HG03460 (cell line): Measurements from ENCODE around the gene CAPRIN1.
"Not testable (repeated sequence)": the region's sequence is repeated elsewhere in the genome, so short reads cannot be mapped to it uniquely, and the experiment has no call there.

Source experiments
- ATAC-seq: cut with Tn5 transposase; IDR thresholded peaks from one replicate; pipeline ENCODE4 v1.9.1; 2021; ENCODE audit not compliant: unreplicated experiment

CAPRIN1 gene

GRCh38 chr11:34084637-34085036 lies 33.1 kb downstream of the CAPRIN1 start:
- no peak for ATAC-seq

GRCh38 chr11:34086554-34087283 lies 35.2 kb downstream of the CAPRIN1 start:
- peak; percentile 79 for ATAC-seq

- no peak for ATAC-seq
These were observed 40.3 kb downstream of the CAPRIN1 start for GRCh38 chr11:34091825-34092224.

- not testable (repeated sequence) for ATAC-seq
These were observed 43.4 kb downstream of the CAPRIN1 start for GRCh38 chr11:34094900-34095299.

GRCh38 chr11:34098813-34099212 lies 47.3 kb downstream of the CAPRIN1 start:
- ATAC-seq: no peak

GRCh38 chr11:34104680-34105078 lies 53.1 kb downstream of the CAPRIN1 start:
- ATAC-seq: no peak

GRCh38 chr11:34105079-34105956 lies 53.8 kb downstream of the CAPRIN1 start, which contains the start of gene NAT10:
TSS of gene NAT10 (plus strand) at chr11:34105629. CDS start at chr11:34108226, 2,597 bp downstream.
- peak; percentile 90 for ATAC-seq

- no peak for ATAC-seq
These were observed 54.5 kb downstream of the CAPRIN1 start for GRCh38 chr11:34105957-34106504.

- no peak for ATAC-seq
These were observed 60.3 kb downstream of the CAPRIN1 start for GRCh38 chr11:34111722-34112270.

GRCh38 chr11:34114014-34114413 lies 62.5 kb downstream of the CAPRIN1 start:
- no peak for ATAC-seq

GRCh38 chr11:34114471-34114870 lies 62.9 kb downstream of the CAPRIN1 start:
- ATAC-seq: no peak

- ATAC-seq: no peak
These were observed 69.1 kb downstream of the CAPRIN1 start for GRCh38 chr11:34120651-34121050.

- no peak for ATAC-seq
These were observed 73.5 kb downstream of the CAPRIN1 start for GRCh38 chr11:34124885-34125668.

GRCh38 chr11:34126959-34127848 lies 75.7 kb downstream of the CAPRIN1 start:
- no peak for ATAC-seq

- no peak for ATAC-seq
These were observed 77.3 kb downstream of the CAPRIN1 start for GRCh38 chr11:34128824-34129223.

GRCh38 chr11:34132261-34132965 lies 80.9 kb downstream of the CAPRIN1 start:
- ATAC-seq: no peak

- ATAC-seq: no peak
These were observed 83.2 kb downstream of the CAPRIN1 start for GRCh38 chr11:34134765-34135164.

- ATAC-seq: no peak
These were observed 83.9 kb downstream of the CAPRIN1 start for GRCh38 chr11:34135439-34135838.

- no peak for ATAC-seq
These were observed 84.9 kb downstream of the CAPRIN1 start for GRCh38 chr11:34136420-34136819.
